HCT116 (cell line): ENCODE data around the gene ZBTB7C. TPM values are rescaled to one million over a fixed set of nuclear protein-coding genes. Genes with fewer than 3 reads are reported as not detected.

Source experiments
- ATAC-seq: fragments of 200-7000 bp; cut with Tn5 transposase; 2 replicates; pipeline ENCODE4 v1.9.1; 2020; ENCODE audit warnings: mild to moderate bottlenecking, moderate library complexity
- BruUV-seq: library from RNA; stranded (reverse); fragments of 400-500 nt; replicated peaks from 2 replicates; lab custom pipeline; 2021; lab: Mats Ljungman, UMichigan
- CTCF ChIA-PET: fragments of 300-600 bp; sonication (Branson Sonifier 250); formaldehyde crosslinking; loops from one replicate; lab custom pipeline; 2021; ENCODE audit warnings: antibody characterized with exemption; lab: Charles Lee
- POLR2A ChIA-PET: fragments of 300-600, 350-600 bp; sonication (Branson Sonifier 250); formaldehyde crosslinking; loops from one replicate; lab custom pipeline; 2021; ENCODE audit warnings: antibody characterized with exemption; lab: Charles Lee
- RAD21 ChIA-PET, 2 experiments: fragments of 300-600 bp; sonication (Branson Sonifier 250); formaldehyde crosslinking; loops; one replicate each; lab custom pipeline; 2023; ENCODE audit warnings: low total read pairs in 2 of 2; ENCODE audit not compliant: uncharacterized antibody in 2 of 2, unreplicated experiment in 2 of 2, low non-redundant PET in 1 of 2; lab: Charles Lee
- DNase-seq: peaks from one replicate; pipeline ENCODE4 v3.0.0-alpha.2; 2010; ENCODE audit warnings: low read depth, low spot score
- H2AFZ ChIP-seq: fragments of 200-600 bp; shearing (Covaris generic), sonication (generic); 2 replicates; pipeline ENCODE4 v1.6.1; 2017; ENCODE audit warnings: low read depth, mixed run types, mixed read lengths, antibody characterized with exemption, low read length; ENCODE audit not compliant: poor library complexity, severe bottlenecking
- H3K27ac ChIP-seq: 2 replicates; pipeline ENCODE4 v1.5.1; 2012; ENCODE audit warnings: low read depth, low read length
- H3K27me3 ChIP-seq: fragments of 200-600 bp; sonication (generic); 2 replicates; pipeline ENCODE4 v1.6.1; 2016; ENCODE audit warnings: mixed run types, low read length, mixed read lengths; ENCODE audit not compliant: insufficient read depth
- H3K36me3 ChIP-seq, 2 experiments: fragments of 200-500 bp in 1 of 2; fragments of 200-600 bp in 1 of 2; sonication (Bioruptor generic) in 1 of 2; sonication (generic) in 1 of 2; 2 replicates each; pipeline versions ENCODE4 v1.5.1 to v1.6.1; 2014 to 2016; ENCODE audit warnings: low read length in 2 of 2, inconsistent platforms in 1 of 2, mixed read lengths in 1 of 2, mixed run types in 1 of 2; ENCODE audit not compliant: insufficient read depth in 2 of 2, control insufficient read depth in 1 of 2
- H3K4me1 ChIP-seq, 2 experiments: fragments of 200-600 bp in 1 of 2; sonication (generic) in 1 of 2; 2 replicates each; pipeline versions ENCODE4 v1.5.1 to v1.6.1; 2012 to 2017; ENCODE audit warnings: low read length in 2 of 2, inconsistent platforms in 1 of 2, mild to moderate bottlenecking in 1 of 2, mixed read lengths in 1 of 2, mixed run types in 1 of 2, moderate library complexity in 1 of 2; ENCODE audit not compliant: insufficient read depth in 2 of 2, control insufficient read depth in 1 of 2
- H3K4me2 ChIP-seq: fragments of 200-600 bp; sonication (generic); 2 replicates; pipeline ENCODE4 v1.6.1; 2017; ENCODE audit warnings: mixed run types, low read length, mixed read lengths
- H3K4me3 ChIP-seq, 2 experiments: fragments of 200-600 bp in 1 of 2; sonication (generic) in 1 of 2; replicated peaks in 1 of 2; 2 replicates each; pipeline ENCODE4 v1.5.1; 2011 to 2016; ENCODE audit warnings: low read length in 2 of 2, control low read depth in 1 of 2, low read depth in 1 of 2, mild to moderate bottlenecking in 1 of 2, mixed read lengths in 1 of 2, mixed run types in 1 of 2
- H3K79me2 ChIP-seq: fragments of 200-600 bp; sonication (generic); 2 replicates; pipeline ENCODE4 v1.6.1; 2017; ENCODE audit warnings: mild to moderate bottlenecking, mixed run types, low read length, moderate library complexity, mixed read lengths; ENCODE audit not compliant: insufficient read depth
- H3K9ac ChIP-seq: fragments of 200-600 bp; sonication (generic); 2 replicates; pipeline ENCODE4 v1.6.1; 2016; ENCODE audit warnings: low read length, mixed read lengths
- H3K9me2 ChIP-seq: fragments of 200-600 bp; sonication (generic), shearing (Covaris generic); 2 replicates; pipeline ENCODE4 v1.6.1; 2017; ENCODE audit warnings: mixed run types, mild to moderate bottlenecking, moderate library complexity; ENCODE audit not compliant: insufficient read depth
- H3K9me3 ChIP-seq, 2 experiments: fragments of 200-500 bp in 1 of 2; fragments of 200-600 bp in 1 of 2; sonication (Bioruptor generic) in 1 of 2; sonication (generic) in 1 of 2; 2 replicates each; pipeline ENCODE4 v1.6.1; 2014 to 2017; ENCODE audit warnings: low read length in 2 of 2, mixed read lengths in 2 of 2, inconsistent platforms in 1 of 2, low read depth in 1 of 2, mild to moderate bottlenecking in 1 of 2, mixed run types in 1 of 2, moderate library complexity in 1 of 2; ENCODE audit not compliant: control insufficient read depth in 1 of 2, insufficient read depth in 1 of 2
- H4K20me1 ChIP-seq: fragments of 200-600 bp; sonication (generic), shearing (Covaris generic); 2 replicates; pipeline ENCODE4 v1.6.1; 2017; ENCODE audit warnings: mixed run types, mild to moderate bottlenecking, moderate library complexity; ENCODE audit not compliant: insufficient read depth
- ELF1 ChIP-seq: IDR thresholded peaks from 2 replicates; pipeline ENCODE4 v1.6.1; 2012; ENCODE audit warnings: low read depth, borderline replicate concordance
- FOSL1 ChIP-seq: IDR thresholded peaks from 2 replicates; pipeline ENCODE4 v1.6.1; 2012; ENCODE audit warnings: low read depth
- POLR2AphosphoS5 ChIP-seq: IDR thresholded peaks from 2 replicates; pipeline ENCODE4 v1.6.1; 2011; ENCODE audit warnings: mild to moderate bottlenecking, low read depth, low read length, moderate library complexity
- SRF ChIP-seq: IDR thresholded peaks from 2 replicates; pipeline ENCODE4 v1.6.1; 2012; ENCODE audit warnings: low read depth
- TCF7L2 ChIP-seq: IDR thresholded peaks from 2 replicates; pipeline ENCODE4 v1.7.0; 2011; ENCODE audit warnings: borderline replicate concordance, inconsistent platforms; ENCODE audit not compliant: insufficient read depth, insufficient read length; ENCODE audit errors: extremely low read depth
- ZNF274 ChIP-seq: fragments of 200-500 bp; sonication (Bioruptor generic); IDR thresholded peaks from 2 replicates; pipeline ENCODE4 v1.6.1; 2014; ENCODE audit warnings: mild to moderate bottlenecking, low read depth, low read length, inconsistent platforms
- intact Hi-C: fragments of 100-400 bp; cut with micrococcal nuclease; formaldehyde crosslinking; loops from 2 replicates; pipeline ENCODE4 v1.10.0; 2022
- total RNA-seq: library from RNA; stranded (reverse); gene quantifications from one replicate; pipeline ENCODE4 v1.2.1, GENCODE V29; 2021; ENCODE audit not compliant: unreplicated experiment
- TF ChIP-seq, protein P1 (sequence below), 3 experiments: fragments of 200-600 bp in 1 of 3; sonication (generic) in 1 of 3; IDR thresholded peaks in 2 of 3; conservative IDR thresholded peaks in 1 of 3; 2 replicates each; pipeline ENCODE4 v1.5.1; 2012 to 2017; ENCODE audit warnings: low read depth in 2 of 3, low read length in 2 of 3, antibody characterized with exemption in 1 of 3, borderline replicate concordance in 1 of 3, control low read depth in 1 of 3, mild to moderate bottlenecking in 1 of 3, mixed read lengths in 1 of 3, mixed run types in 1 of 3, moderate library complexity in 1 of 3; ENCODE audit not compliant: insufficient read depth in 1 of 3
- TF ChIP-seq, protein P2 (sequence below): IDR thresholded peaks from 2 replicates; pipeline ENCODE4 v1.6.1; 2011; ENCODE audit warnings: mild to moderate bottlenecking, low read length, moderate library complexity; ENCODE audit not compliant: insufficient replicate concordance; ENCODE audit errors: extremely low read depth

ZBTB7C gene
- total RNA-seq, 1 experiment from 2014 or later: 0.37 TPM

DNA sequence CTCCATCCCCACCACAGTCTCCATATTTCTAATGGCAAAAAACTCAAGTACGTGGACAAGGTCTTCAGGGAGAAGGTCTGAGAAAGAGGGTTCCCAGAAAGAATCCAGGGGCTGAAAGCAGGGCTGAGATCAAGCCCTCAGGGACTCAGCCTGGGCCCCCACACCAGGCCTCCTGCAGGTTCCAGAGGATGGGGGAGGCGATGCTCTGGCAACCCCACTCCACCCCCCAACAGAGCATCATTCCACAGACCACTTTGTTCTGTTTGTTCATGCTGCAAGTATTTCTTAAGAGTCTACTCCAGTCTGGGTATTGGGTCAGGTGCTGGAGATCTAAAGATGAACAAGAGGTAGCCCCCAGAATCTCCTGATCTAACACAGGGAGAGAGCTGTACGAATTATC is 32.2 kb downstream of the ZBTB7C start:
- no peak for ATAC-seq
- intact Hi-C loops: no loop called here
- CTCF ChIA-PET: no interaction called here
- H4K20me1 ChIP-seq: no peaks in the 10 kb centered on the region
- no peaks in the 10 kb centered on the region for H3K4me1 ChIP-seq
- DNase-seq: no peak
- no peaks in the 10 kb centered on the region for H3K9me3 ChIP-seq
- H3K79me2 ChIP-seq: no peaks in the 10 kb centered on the region
- H3K4me2 ChIP-seq: no peak overlapping the region
- H2AFZ ChIP-seq: no peak overlapping the region
- no peaks in the 10 kb centered on the region for H3K36me3 ChIP-seq
- no peaks in the 10 kb centered on the region for H3K9me2 ChIP-seq
- TF ChIP-seq POLR2AphosphoS5: no peak
- TF ChIP-seq ZNF274: no peak
- no peak for TF ChIP-seq FOSL1
- no peak for TF ChIP-seq SRF
- TF ChIP-seq, protein P1, sequence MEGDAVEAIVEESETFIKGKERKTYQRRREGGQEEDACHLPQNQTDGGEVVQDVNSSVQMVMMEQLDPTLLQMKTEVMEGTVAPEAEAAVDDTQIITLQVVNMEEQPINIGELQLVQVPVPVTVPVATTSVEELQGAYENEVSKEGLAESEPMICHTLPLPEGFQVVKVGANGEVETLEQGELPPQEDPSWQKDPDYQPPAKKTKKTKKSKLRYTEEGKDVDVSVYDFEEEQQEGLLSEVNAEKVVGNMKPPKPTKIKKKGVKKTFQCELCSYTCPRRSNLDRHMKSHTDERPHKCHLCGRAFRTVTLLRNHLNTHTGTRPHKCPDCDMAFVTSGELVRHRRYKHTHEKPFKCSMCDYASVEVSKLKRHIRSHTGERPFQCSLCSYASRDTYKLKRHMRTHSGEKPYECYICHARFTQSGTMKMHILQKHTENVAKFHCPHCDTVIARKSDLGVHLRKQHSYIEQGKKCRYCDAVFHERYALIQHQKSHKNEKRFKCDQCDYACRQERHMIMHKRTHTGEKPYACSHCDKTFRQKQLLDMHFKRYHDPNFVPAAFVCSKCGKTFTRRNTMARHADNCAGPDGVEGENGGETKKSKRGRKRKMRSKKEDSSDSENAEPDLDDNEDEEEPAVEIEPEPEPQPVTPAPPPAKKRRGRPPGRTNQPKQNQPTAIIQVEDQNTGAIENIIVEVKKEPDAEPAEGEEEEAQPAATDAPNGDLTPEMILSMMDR (IDR thresholded peaks at IDR 0.05 in 2 of 3, conservative IDR thresholded peaks at IDR 0.05 in 1 of 3; ENCODE audit: borderline replicate concordance in 1 of 3, insufficient read depth in 1 of 3, low read depth in 2 of 3, low read length in 2 of 3): no peak
- TF ChIP-seq ELF1: no peak
- TF ChIP-seq, protein P2, sequence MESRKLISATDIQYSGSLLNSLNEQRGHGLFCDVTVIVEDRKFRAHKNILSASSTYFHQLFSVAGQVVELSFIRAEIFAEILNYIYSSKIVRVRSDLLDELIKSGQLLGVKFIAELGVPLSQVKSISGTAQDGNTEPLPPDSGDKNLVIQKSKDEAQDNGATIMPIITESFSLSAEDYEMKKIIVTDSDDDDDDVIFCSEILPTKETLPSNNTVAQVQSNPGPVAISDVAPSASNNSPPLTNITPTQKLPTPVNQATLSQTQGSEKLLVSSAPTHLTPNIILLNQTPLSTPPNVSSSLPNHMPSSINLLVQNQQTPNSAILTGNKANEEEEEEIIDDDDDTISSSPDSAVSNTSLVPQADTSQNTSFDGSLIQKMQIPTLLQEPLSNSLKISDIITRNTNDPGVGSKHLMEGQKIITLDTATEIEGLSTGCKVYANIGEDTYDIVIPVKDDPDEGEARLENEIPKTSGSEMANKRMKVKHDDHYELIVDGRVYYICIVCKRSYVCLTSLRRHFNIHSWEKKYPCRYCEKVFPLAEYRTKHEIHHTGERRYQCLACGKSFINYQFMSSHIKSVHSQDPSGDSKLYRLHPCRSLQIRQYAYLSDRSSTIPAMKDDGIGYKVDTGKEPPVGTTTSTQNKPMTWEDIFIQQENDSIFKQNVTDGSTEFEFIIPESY: no peak
- TF ChIP-seq TCF7L2: no peak
- TF ChIP-seq, all 23 proteins: peak for 0
- no peak overlapping the region for H3K4me3 ChIP-seq
- RAD21 ChIA-PET: no interaction called here
- no peak overlapping the region for H3K27ac ChIP-seq
- no TSS peak for BruUV-seq
- H3K9ac ChIP-seq: no peak overlapping the region
- peaks cover 8% of the 10 kb centered on the region; the same call in 1 of the 2 replicates for H3K27me3 ChIP-seq
- POLR2A ChIA-PET: no interaction called here
